ENCODE measurements around the gene GIMAP4.
"Not testable (repeated sequence)": the region's sequence is repeated elsewhere in the genome, so short reads cannot be mapped to it uniquely, and the experiment has no call there.

GIMAP4 gene

GRCh38 chr7:150580638-150581394, 13.6 kb downstream of the GIMAP4 start:
- DNase-seq = no peak

- DNase-seq = no peak
Observed at GRCh38 chr7:150585199-150585598, 18.0 kb downstream of the GIMAP4 start.

DNA sequence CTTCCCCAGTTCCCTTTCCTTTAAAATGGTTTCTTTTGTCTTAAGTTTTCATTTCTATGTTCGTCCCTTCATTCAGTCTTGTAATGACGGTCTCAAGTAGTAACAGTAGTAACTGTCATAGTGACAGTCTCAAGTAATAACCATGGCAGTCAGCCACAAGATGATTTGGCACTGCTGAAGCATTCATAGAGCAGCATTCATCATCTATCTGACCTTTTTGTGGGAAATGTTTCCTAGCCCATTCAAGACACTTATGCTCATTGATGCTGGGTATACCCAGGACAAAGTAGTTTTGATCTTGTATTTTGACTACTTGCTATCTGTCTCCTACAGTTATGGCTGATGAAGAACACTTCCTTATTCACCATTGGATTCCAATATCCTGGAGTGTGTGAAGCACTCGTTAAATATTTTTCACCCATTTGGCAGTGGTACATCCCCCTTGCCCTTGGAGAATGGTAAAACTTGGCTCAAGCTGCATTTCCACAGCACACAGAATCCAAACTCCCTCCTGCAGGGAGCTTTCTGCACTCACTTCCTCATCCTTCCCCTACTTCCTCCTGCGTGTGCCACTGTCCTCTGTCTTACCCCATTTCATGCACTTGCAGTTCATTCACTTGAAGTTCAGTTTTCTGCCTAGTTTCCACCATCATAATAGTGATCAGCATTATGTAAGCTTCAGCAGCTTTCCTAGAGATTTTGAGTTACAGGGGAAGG, 19.0 kb downstream of the GIMAP4 start:
- DNase-seq = no peak

DNA sequence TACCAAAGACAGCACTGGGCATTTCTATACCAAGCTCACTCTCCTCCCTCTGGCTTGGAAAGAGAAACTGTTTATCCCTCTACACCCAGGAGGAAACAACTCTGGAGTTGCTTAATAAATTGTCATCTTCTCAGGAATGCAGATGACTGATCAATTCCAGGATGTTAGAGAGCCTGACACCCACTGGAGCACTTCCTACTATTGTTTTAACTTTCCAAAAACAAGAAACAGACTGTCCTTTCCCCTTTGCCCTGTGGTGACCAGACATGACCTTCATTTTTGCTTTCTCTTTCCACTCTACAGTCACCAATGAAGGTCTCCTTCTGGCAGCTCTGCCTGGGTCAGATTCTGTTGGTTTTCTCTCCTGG, 19.6 kb downstream of the GIMAP4 start:
- no peak for DNase-seq

DNA sequence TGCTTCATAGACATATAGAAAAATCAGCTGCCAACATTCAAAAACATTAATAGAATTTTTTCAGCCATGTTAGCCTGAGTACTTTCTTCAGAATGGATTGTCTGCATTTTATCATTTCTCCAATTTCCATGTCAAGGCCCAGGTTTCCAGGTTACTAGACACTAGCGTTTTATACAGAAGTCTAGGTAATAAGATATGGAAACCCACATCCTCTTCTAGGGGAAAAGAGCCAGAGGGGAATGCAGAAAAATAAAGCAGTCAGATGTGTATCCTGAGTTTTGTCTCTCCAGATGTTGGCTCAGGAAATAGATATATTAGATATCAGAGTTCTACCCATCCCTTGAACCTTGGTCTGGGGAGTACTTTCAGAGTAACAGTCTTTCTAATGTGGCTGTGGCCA, 20.4 kb downstream of the GIMAP4 start:
- no peak for DNase-seq

- DNase-seq = no peak
Observed at GRCh38 chr7:150594805-150595204, 27.6 kb downstream of the GIMAP4 start.

DNA sequence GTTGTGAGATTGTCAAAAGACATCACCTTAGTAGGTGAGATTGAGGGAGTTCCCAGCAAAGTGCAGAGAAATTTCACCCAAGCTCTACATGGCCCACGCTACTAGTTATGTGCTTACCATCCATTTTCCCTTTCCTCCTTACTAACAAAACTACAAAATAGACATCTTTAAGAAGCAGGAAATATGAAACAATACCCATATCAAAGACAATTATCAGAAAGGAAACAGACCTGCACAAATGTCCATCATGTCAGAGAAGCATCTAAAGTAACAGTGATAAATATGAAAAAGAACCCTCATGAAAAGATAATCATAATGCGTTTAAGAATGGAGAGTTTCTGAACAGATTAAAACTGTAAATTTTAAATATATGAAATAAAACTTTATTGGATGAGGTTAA, 28.2 kb downstream of the GIMAP4 start:
- no peak for DNase-seq

GRCh38 chr7:150603600-150603999, 36.4 kb downstream of the GIMAP4 start:
- not testable (repeated sequence) for DNase-seq

GRCh38 chr7:150610233-150610632, 43.0 kb downstream of the GIMAP4 start:
- DNase-seq = no peak

GRCh38 chr7:150612925-150613324, 45.7 kb downstream of the GIMAP4 start:
- DNase-seq = no peak

DNA sequence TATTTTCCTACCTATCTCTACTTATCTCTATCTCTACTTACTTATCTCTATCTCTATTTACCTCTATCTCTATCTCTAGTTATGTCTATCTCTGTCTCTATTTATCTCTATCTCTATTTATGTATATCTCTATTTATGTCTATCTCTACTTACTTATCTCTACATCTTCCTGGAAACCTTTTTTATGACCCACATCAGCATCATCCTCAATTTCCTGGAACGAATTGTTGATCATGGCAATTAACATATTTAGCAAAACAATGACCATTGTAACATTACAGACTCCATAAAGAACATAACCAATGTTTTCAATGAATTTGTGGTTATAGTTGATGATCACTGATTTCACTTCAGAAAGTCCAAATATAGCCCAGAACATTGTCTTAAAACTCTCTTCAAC, 46.7 kb downstream of the GIMAP4 start:
- no peak for DNase-seq

GRCh38 chr7:150614426-150614825, 47.2 kb downstream of the GIMAP4 start:
- DNase-seq = not testable (repeated sequence)

DNA sequence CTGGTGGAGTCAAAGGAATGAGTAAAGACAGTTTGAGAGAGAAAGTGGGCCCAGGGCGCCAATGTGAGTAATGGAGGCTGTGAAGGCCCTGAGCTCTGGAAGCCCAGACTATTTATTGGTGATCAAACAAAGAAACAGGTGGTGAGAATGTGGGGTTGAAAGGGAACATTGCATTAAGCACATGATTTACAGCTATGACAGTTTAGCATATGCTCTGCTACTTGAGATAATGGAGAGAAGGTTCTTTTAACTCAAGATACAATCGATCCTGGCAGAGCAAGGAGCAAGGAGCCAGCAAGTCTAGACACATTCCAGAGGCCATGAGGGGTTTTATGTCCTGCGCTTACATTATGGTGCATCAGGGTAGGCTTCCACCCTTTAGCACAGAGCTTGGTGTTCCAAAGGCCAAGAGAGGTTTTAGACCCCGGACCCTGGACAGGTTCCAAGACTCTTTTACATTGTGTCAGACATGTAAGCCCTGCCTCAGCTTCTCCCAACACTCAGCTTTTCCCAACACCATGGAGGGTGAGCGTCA, 48.1 kb downstream of the GIMAP4 start:
- not testable (repeated sequence) for DNase-seq

DNA sequence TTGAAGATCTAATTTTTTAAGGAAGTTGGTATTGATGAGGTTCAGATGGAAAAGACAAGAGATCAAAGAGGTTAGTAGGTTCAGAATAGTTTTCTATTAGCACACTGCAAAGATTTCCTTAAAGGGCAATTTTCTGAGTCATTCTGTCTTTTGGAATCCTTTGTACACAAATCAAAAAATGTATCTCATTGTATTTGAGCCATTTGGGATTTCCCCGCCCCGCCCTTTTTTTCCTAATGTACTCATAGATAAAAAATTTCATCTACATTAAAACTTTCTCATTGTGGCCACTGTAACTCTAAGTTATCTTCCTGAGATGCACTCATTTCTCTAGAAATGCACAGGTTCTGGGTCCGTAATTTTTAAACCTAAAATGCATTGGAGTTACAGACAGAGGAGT, 52.9 kb downstream of the GIMAP4 start:
- no peak for DNase-seq

DNA sequence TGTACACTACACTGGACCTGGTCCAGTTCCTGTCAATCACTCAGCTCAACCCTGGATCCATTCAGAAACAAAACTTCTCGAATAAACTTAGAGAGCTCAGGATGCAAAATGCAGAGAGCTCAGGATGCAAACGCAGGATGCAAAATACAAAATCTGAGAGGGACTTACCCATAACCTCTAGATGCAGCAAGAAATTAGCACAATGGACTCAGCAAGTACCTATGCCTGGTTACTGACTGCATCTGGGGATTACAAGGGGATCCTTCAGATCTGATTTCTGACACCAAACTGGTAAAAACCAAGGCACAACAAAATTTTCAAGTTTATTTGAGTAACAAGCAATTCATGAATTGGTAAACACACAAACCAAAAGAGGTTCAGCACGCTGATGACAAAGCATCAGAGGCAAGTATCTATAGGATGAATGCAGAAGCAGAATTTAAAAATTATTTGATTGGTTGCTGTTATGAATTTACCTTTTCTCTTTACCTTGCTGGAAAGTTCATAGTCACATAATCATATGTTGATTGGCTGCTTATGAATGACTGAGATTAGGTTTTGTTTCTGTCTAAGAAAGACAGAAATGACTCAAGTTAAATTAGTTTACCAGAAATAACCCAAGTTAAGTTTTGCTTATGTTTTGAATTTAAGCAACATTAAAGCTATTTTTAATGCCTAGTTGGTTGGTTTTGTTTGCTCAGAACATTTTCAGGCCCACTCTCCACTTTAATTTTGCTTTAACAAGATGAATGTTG, 53.6 kb downstream of the GIMAP4 start:
- DNase-seq = no peak

DNA sequence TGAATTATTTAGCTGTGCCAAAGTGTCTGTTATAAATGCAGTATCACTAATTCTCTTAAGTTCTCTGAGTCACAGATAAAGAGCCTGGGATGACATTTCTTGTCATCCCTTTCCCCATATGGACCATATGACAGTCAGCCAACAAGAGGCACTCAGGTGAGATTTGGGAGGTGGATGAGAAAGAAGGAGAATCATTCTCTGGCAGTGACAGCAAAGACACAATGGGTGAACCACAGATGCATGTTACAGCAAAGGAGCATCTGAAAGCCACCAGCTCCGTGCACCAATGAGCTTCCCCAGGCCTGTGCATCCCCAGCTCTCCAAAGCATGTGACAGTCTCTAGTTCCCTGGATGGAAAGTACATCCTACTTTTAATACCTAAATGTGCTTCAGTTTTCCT, 54.2 kb downstream of the GIMAP4 start:
- no peak for DNase-seq

Data from NCI-H1930 (cell line).